ENCODE results near the gene GBX1.

- TF ChIP-seq CTCF (IDR thresholded peaks at IDR 0.05) (no peak), EP300 (IDR thresholded peaks at IDR 0.05) (no peak), POLR2A (IDR thresholded peaks at IDR 0.05) (no peak)
Measured at GRCh38 chr7:151119902-151120301, 47.6 kb downstream of the GBX1 start.

All from suprapubic skin (tissue), 3 donors.